Measurements from ENCODE around the gene EDAR.

EDAR gene

GRCh38 chr2:108854484-108854883, 134.5 kb downstream of the EDAR start:
- no peak overlapping the region for H3K4me3 ChIP-seq (ENCODE audit: low read depth, low read length)
- TF ChIP-seq CTCF (IDR thresholded peaks at IDR 0.05; ENCODE audit: low read depth, low read length): no peak

- H3K4me3 ChIP-seq (ENCODE audit: low read depth, low read length): no peak overlapping the region
- TF ChIP-seq CTCF (IDR thresholded peaks at IDR 0.05; ENCODE audit: low read depth, low read length): no peak
These were observed 135.6 kb downstream of the EDAR start for GRCh38 chr2:108853421-108853820.

DNA sequence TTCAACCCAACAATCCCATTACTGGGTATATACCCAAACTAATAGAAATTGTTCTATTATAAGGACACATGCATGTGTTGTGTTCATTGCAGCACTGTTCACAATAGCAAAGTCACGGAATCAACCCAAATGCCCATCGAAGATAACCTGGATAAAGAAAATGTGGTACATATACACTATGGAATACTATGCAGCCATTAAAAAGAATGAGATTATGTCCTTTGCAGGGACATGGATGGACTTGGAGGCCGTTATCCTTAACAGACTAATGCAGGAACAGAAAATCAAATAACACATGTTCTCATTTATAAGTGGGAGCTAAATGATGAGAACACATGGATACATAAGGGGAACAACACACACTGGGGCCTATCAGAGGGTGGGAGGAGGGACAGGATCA, 136.6 kb downstream of the EDAR start:
- no peak overlapping the region for H3K4me3 ChIP-seq (ENCODE audit: low read depth, low read length)
- TF ChIP-seq CTCF (IDR thresholded peaks at IDR 0.05; ENCODE audit: low read depth, low read length): no peak

DNA sequence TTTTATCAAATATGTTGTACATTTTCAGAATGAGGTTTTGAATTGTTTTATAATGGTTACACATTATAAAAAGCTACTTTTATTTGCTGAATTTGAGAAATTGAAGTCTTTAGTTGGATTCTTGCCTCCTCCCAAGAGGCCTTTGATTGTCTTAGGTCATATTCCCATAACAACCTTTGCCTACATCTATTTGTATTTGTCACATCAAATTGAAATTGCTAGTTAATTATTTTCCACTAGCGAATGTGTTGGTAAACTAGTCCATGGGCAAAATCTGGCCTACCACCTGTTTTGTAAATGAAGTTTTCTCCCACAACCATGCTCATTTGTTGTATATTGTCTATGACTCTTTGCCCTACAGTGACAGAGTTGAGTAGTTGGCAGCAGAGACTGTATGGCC, 142.0 kb downstream of the EDAR start:
- no peak overlapping the region for H3K4me3 ChIP-seq (ENCODE audit: low read depth, low read length)
- no peak for TF ChIP-seq CTCF (IDR thresholded peaks at IDR 0.05; ENCODE audit: low read depth, low read length)

DNA sequence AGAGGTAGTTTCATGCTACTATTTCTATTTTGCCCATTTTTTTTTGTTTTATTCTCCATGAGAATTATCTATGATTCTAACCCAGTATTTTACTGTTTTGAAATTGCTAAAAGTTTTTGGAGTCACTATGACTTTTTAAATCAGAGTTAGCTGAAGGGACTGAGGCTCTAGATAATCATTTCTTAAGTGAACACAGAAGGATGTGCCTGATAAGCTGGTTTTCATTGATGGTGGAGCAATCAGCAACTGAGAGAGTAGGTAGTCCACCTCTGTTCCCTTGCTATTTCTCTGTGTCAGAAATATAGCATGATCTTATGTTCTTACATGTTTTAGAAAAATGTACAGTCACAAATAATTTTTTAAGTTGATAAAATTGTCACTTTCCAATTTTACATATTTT, 143.1 kb downstream of the EDAR start:
- TF ChIP-seq CTCF (IDR thresholded peaks at IDR 0.05; ENCODE audit: low read depth, low read length): no peak
- H3K4me3 ChIP-seq (ENCODE audit: low read depth, low read length): no peak overlapping the region
